Upper lobe of left lung (tissue), 6 donors: ENCODE measurements around the gene TYMP. TPM values are rescaled to one million over a fixed set of nuclear protein-coding genes. Genes with fewer than 3 reads are reported as not detected.

Source experiments
- ATAC-seq, 2 donors: fragments of 200-7000 bp; cut with Tn5 transposase; one replicate each; pipeline ENCODE4 v1.9.1; 2022; ENCODE audit warnings: mild to moderate bottlenecking in 2 of 2, moderate library complexity in 2 of 2; ENCODE audit not compliant: low FRiP score in 2 of 2
- DNase-seq, 2 donors: peaks; one replicate each; pipeline ENCODE4 v3.0.0-alpha.2; 2019 to 2020
- H3K27ac ChIP-seq, 4 donors: fragments of 200-600 bp; sonication (generic); one replicate each; pipeline ENCODE4 v1.5.1; 2016 to 2019
- H3K27me3 ChIP-seq, 4 donors: fragments of 200-600 bp; sonication (generic); one replicate each; pipeline ENCODE4 v1.5.1; 2017 to 2019
- H3K36me3 ChIP-seq, 4 donors: fragments of 200-600 bp; sonication (generic); one replicate each; pipeline ENCODE4 v1.5.1; 2016 to 2019
- H3K4me1 ChIP-seq, 4 donors: fragments of 200-600 bp; sonication (generic); one replicate each; pipeline ENCODE4 v1.5.1; 2018 to 2019
- H3K4me3 ChIP-seq, 4 donors: fragments of 200-600 bp; sonication (generic); one replicate each; pipeline ENCODE4 v1.5.1; 2017 to 2019; ENCODE audit warnings: mild to moderate bottlenecking in 2 of 4, moderate library complexity in 1 of 4
- H3K9me3 ChIP-seq, 4 donors: fragments of 200-600 bp; sonication (generic); one replicate each; pipeline ENCODE4 v1.5.1; 2018 to 2019
- CTCF ChIP-seq, 6 experiments: fragments of 450-650 bp in 4 of 6; fragments of 200-600 bp in 2 of 6; sonication (generic) in 2 of 6; IDR thresholded peaks; one replicate each; pipeline ENCODE4 v1.5.1; 2016 to 2019; ENCODE audit warnings: antibody characterized with exemption in 6 of 6
- EP300 ChIP-seq, 4 donors: sonication (generic); formaldehyde crosslinking; IDR thresholded peaks; one replicate each; pipeline ENCODE4 v1.5.1; 2017; ENCODE audit warnings: antibody characterized with exemption in 4 of 4, control low read depth in 2 of 4
- POLR2A ChIP-seq, 4 donors: fragments of 450-650 bp; IDR thresholded peaks; one replicate each; pipeline ENCODE4 v1.5.1; 2016 to 2017; ENCODE audit warnings: antibody characterized with exemption in 4 of 4, mild to moderate bottlenecking in 2 of 4
- POLR2AphosphoS5 ChIP-seq, 2 donors: sonication (generic); formaldehyde crosslinking; IDR thresholded peaks; one replicate each; pipeline ENCODE4 v1.5.1; 2017; ENCODE audit warnings: antibody characterized with exemption in 2 of 2
- WGBS, 2 donors: methylation state at CpG; one replicate each; pipeline ENCODE4 v1.1.5; 2017 to 2018; 5-methylcytosine and 5-hydroxymethylcytosine counted together
- total RNA-seq, 6 donors: library from RNA; depleted of rRNA in 4 of 6; stranded (reverse); fragments of >200 nt in 4 of 6; gene quantifications; one replicate each; pipeline versions ENCODE4 v1.1.0 to v1.2.1, GENCODE V29; 2016 to 2021
- donor health status: DM: no; HTN: no; CAD: no; lungs with moderate emphysema.
- donor health status: DM: no; HTN: yes; CAD: no; lungs with severe emphysema.

Gene TYMP
- total RNA-seq, 6 donors from 2014 or later, result 162 to 346 (median 248) TPM

GRCh38 chr22:50563413-50564160 is 33.8 kb upstream of the TYMP start:
- Histone ChIP-seq H3K4me3 (peak overlapping the region; percentile 47 to 80 (median 58)), H3K36me3 (peaks cover 0 to 8% (median 0%) of the 10 kb centered on the region in 4 donors), H3K27ac (peak overlapping the region; percentile 63 to 82 (median 76)), H3K27me3 (no peaks in the 10 kb centered on the region), H3K9me3 (no peaks in the 10 kb centered on the region), H3K4me1 (peaks cover 7 to 13% (median 10%) of the 10 kb centered on the region in 4 donors)
- TF ChIP-seq EP300 (IDR thresholded peaks at IDR 0.05), result no peak
- no peak for TF ChIP-seq POLR2AphosphoS5 (IDR thresholded peaks at IDR 0.05)
- no peak for TF ChIP-seq CTCF (IDR thresholded peaks at IDR 0.05)
- no peak for TF ChIP-seq POLR2A (IDR thresholded peaks at IDR 0.05)
- WGBS, 2 donors, result 29 to 31% methylated on average over 16 to 17 of the region's 17 CpGs
- ATAC-seq, result peak in 1 of 2 donors; percentile 54
- peak in 1 of 2 donors; percentile 85 for DNase-seq

- DNase-seq, result peak; percentile 98 to 99
- peak; percentile 99 for ATAC-seq
- 6 to 10% methylated on average over 27 to 48 of the region's 61 CpGs for WGBS, 2 donors
- Histone ChIP-seq H3K4me3 (peak within 1 kb of the TSS; percentile 47 to 80 (median 58)), H3K27me3 (no peaks in the 10 kb centered on the region), H3K27ac (peak within 1 kb of the TSS; percentile 63 to 82 (median 76)), H3K36me3 (no peaks in the 10 kb centered on the region), H3K9me3 (no peaks in the 10 kb centered on the region), H3K4me1 (peaks cover 7 to 13% (median 10%) of the 10 kb centered on the region in 4 donors)
- TF ChIP-seq EP300 (IDR thresholded peaks at IDR 0.05) (no peak), POLR2AphosphoS5 (IDR thresholded peaks at IDR 0.05) (peak; percentile 64 to 87), CTCF (IDR thresholded peaks at IDR 0.05) (peak; percentile 98 to 99 (median 99)), POLR2A (IDR thresholded peaks at IDR 0.05) (peak in 3 of 4 donors; percentile 41 to 89 (median 56))
Measured at GRCh38 chr22:50562523-50563412, 33.0 kb upstream of the TYMP start, which contains the start of gene SYCE3. SYCE3 (minus strand) TSS chr22:50562919; CDS start chr22:50556405, 6,514 bp downstream.

GRCh38 chr22:50561401-50562358 is 31.9 kb upstream of the TYMP start:
- Histone ChIP-seq H3K4me3 (no peak overlapping the region), H3K27me3 (no peaks in the 10 kb centered on the region), H3K9me3 (no peaks in the 10 kb centered on the region), H3K36me3 (no peaks in the 10 kb centered on the region), H3K4me1 (peaks cover 7 to 13% (median 10%) of the 10 kb centered on the region in 4 donors), H3K27ac (no peak overlapping the region)
- 79 to 82% methylated on average over 21 to 24 of the region's 34 CpGs for WGBS, 2 donors
- DNase-seq (no peak), ATAC-seq (no peak)
- no peak for TF ChIP-seq EP300 (IDR thresholded peaks at IDR 0.05)
- no peak for TF ChIP-seq CTCF (IDR thresholded peaks at IDR 0.05)
- no peak for TF ChIP-seq POLR2A (IDR thresholded peaks at IDR 0.05)
- no peak for TF ChIP-seq POLR2AphosphoS5 (IDR thresholded peaks at IDR 0.05)

DNA sequence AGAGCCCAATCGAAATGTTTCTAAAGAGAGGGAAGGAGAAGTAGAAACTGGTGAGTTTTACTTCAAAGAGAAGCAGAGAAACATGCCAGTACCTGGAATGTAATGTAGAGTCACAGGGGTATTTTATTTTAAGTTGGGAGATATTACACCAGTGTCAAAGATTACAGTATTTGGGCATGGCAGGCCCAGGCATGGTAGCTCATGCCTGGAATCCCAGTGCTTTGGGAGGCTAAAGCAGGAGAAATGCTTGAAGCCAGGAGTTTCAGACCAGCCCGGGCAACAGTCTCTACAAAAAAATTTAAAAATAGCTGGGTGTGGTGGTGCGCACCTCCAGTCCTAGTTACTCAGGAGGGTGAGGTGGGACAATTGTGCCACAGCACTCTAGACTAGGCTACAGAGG is 30.2 kb upstream of the TYMP start:
- WGBS, 2 donors, result 81 to 94% methylated on average over 3 of the region's 3 CpGs
- Histone ChIP-seq H3K9me3 (no peaks in the 10 kb centered on the region), H3K4me3 (no peak overlapping the region), H3K27ac (no peak overlapping the region), H3K36me3 (no peaks in the 10 kb centered on the region), H3K4me1 (peaks cover 7 to 13% (median 10%) of the 10 kb centered on the region in 4 donors), H3K27me3 (no peaks in the 10 kb centered on the region)
- TF ChIP-seq POLR2AphosphoS5 (IDR thresholded peaks at IDR 0.05), result no peak
- TF ChIP-seq EP300 (IDR thresholded peaks at IDR 0.05), result no peak
- no peak for TF ChIP-seq CTCF (IDR thresholded peaks at IDR 0.05)
- TF ChIP-seq POLR2A (IDR thresholded peaks at IDR 0.05), result no peak
- ATAC-seq (no peak), DNase-seq (no peak)
